Panc1 (cell line): ENCODE results near the gene ADGB. TPM values are rescaled to one million over a fixed set of nuclear protein-coding genes. Genes with fewer than 3 reads are reported as not detected.

Experiments used
- ATAC-seq: fragments of 200-7000 bp; cut with Tn5 transposase; 2 replicates; pipeline ENCODE4 v1.9.1; 2020; ENCODE audit warnings: mild to moderate bottlenecking, moderate library complexity
- BruUV-seq: library from RNA; stranded (reverse); fragments of 400-500 nt; replicated peaks from 2 replicates; lab custom pipeline; 2021; lab: Mats Ljungman, UMichigan
- CTCF ChIA-PET: fragments of 300-600 bp; sonication (Branson Sonifier 250); formaldehyde crosslinking; loops from one replicate; lab custom pipeline; 2022; ENCODE audit warnings: antibody characterized with exemption; lab: Charles Lee
- POLR2A ChIA-PET: fragments of 300-600 bp; sonication (Branson Sonifier 250); formaldehyde crosslinking; loops from one replicate; lab custom pipeline; 2022; ENCODE audit warnings: antibody characterized with exemption; lab: Charles Lee
- DNase-seq: peaks from one replicate; pipeline ENCODE4 v3.0.0-alpha.2; 2010; ENCODE audit warnings: low read depth, low spot score
- H3K27ac ChIP-seq: 2 replicates; pipeline ENCODE4 v1.5.1; 2011; ENCODE audit warnings: mild to moderate bottlenecking, low read length, inconsistent platforms
- H3K27me3 ChIP-seq: fragments of 200-500 bp; sonication (Bioruptor generic); 2 replicates; pipeline ENCODE4 v1.6.0; 2014; ENCODE audit warnings: low read length, inconsistent platforms; ENCODE audit not compliant: control insufficient read depth, insufficient read depth
- H3K36me3 ChIP-seq: fragments of 200-500 bp; sonication (Bioruptor generic); 2 replicates; pipeline ENCODE4 v1.5.1; 2014; ENCODE audit warnings: inconsistent platforms, mild to moderate bottlenecking, low read length, moderate library complexity; ENCODE audit not compliant: control insufficient read depth, insufficient read depth
- H3K4me1 ChIP-seq: 2 replicates; pipeline ENCODE4 v1.5.1; 2011; ENCODE audit warnings: inconsistent platforms, mild to moderate bottlenecking, low read length, moderate library complexity; ENCODE audit not compliant: control insufficient read depth, insufficient read depth
- H3K4me3 ChIP-seq, 2 experiments: 2 replicates each; pipeline ENCODE4 v1.5.1; 2011 to 2012; ENCODE audit warnings: low read depth in 2 of 2, low read length in 2 of 2, mild to moderate bottlenecking in 2 of 2, inconsistent platforms in 1 of 2, moderate library complexity in 1 of 2
- H3K9me3 ChIP-seq: fragments of 200-500 bp; sonication (Bioruptor generic); 2 replicates; pipeline ENCODE4 v1.5.1; 2014; ENCODE audit warnings: low read depth, mild to moderate bottlenecking, inconsistent platforms, low read length, moderate library complexity; ENCODE audit not compliant: control insufficient read depth, insufficient read depth
- POLR2AphosphoS5 ChIP-seq: IDR thresholded peaks from 2 replicates; pipeline ENCODE4 v1.6.1; 2012; ENCODE audit warnings: mild to moderate bottlenecking, low read depth, low read length, moderate library complexity
- SIN3A ChIP-seq: IDR thresholded peaks from 2 replicates; pipeline ENCODE4 v1.6.1; 2012; ENCODE audit warnings: low read depth, mild to moderate bottlenecking, low read length, moderate library complexity, borderline replicate concordance; ENCODE audit not compliant: insufficient read depth
- TCF7L2 ChIP-seq: IDR thresholded peaks from 2 replicates; pipeline ENCODE4 v1.6.1; 2011; ENCODE audit warnings: mild to moderate bottlenecking, low read depth, low read length, inconsistent platforms
- in situ Hi-C: cut with HindIII; loops from 2 replicates; pipeline ENCODE4 v1.10.0; 2016; ENCODE audit warnings: low sequenced_read_pairs, low pct_unique_long_range_greater_than_20kb
- intact Hi-C: fragments of 100-400 bp; cut with micrococcal nuclease; formaldehyde crosslinking; loops from one replicate; pipeline ENCODE4 v1.10.0; 2022; ENCODE audit not compliant: unreplicated experiment
- total RNA-seq: library from RNA; stranded (reverse); gene quantifications from one replicate; pipeline ENCODE4 v1.2.1, GENCODE V29; 2021; ENCODE audit not compliant: unreplicated experiment
- TF ChIP-seq, protein P1 (sequence below), 2 experiments: IDR thresholded peaks; 2 replicates each; pipeline ENCODE4 v1.6.1; 2011 to 2012; ENCODE audit warnings: low read depth in 2 of 2, control low read depth in 1 of 2, low read length in 1 of 2, mild to moderate bottlenecking in 1 of 2, moderate library complexity in 1 of 2; ENCODE audit not compliant: insufficient read depth in 1 of 2
- TF ChIP-seq, protein P2 (sequence below): fragments of 450-650 bp; IDR thresholded peaks from 2 replicates; pipeline ENCODE4 v1.5.1; 2017; ENCODE audit warnings: mild to moderate bottlenecking

The ADGB gene
- total RNA-seq, 1 experiment from 2014 or later, result not detected

DNA sequence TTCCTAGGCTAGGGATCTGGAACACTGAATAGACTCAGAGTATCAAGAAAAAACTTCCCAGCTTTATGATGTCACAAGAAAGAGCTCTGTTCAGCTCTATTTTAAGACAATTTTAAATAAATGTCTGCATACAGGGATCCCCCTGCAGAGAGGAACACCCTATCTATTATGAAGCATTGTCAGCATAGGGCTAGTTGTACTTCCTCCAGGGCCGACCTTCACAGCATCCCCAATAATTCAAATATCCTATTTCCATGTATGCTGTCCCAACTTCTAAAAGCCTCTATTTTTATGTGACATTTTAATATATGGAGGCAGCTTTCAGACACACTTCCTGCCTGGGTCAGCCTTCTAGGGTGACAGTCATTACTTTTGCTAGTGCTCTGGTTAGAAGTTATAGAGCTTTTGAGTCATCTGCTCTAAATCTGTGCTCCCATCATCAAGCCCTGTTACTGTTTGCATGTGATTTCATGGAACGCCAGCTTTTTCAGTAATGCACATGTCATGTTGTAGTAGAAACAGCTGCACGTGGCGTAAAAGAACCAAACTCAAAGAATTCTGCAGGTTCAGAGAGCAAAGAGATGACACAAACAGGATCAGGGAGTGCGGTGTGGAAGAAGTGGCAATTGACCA lies 189.2 kb downstream of the ADGB start:
- no TSS peak for BruUV-seq
- ChIA-PET POLR2A (no interaction called here), CTCF (no interaction called here)

DNA sequence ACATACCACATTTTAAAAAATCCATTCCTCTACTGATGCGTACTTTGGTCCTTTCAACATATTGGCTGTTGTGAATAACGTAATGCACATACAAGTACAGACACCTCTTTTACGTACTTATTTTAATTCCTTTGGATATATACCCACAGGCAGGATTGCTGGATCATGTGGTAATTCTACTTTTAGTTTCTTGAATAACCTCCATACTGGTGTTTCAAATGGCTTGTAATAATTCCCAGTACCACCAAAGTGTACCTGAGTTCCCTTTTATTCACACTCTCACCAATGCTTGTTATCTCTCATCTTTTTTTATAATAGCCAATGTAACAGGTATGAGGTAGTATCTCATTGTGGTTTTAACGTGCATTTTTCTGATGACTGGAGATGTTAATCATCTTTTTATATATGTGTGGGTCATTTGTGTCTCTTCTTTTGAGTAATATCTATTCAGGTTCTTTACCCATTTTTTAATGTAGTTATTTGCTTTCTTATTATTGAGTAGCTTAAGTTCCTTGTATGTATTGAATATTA lies 191.9 kb downstream of the ADGB start:
- ChIA-PET POLR2A (no interaction called here), CTCF (no interaction called here)
- ATAC-seq, result no peak
- Histone ChIP-seq H3K9me3 (no peaks in the 10 kb centered on the region), H3K4me3 (no peak overlapping the region), H3K36me3 (no peaks in the 10 kb centered on the region), H3K27me3 (no peaks in the 10 kb centered on the region), H3K27ac (no peak overlapping the region), H3K4me1 (no peaks in the 10 kb centered on the region)
- in situ Hi-C loops, result no loop called here
- intact Hi-C loops, result no loop called here
- BruUV-seq, result no TSS peak
- no peak for DNase-seq
- TF ChIP-seq TCF7L2 (no peak), POLR2AphosphoS5 (no peak), SIN3A (no peak)
- TF ChIP-seq, protein P1, sequence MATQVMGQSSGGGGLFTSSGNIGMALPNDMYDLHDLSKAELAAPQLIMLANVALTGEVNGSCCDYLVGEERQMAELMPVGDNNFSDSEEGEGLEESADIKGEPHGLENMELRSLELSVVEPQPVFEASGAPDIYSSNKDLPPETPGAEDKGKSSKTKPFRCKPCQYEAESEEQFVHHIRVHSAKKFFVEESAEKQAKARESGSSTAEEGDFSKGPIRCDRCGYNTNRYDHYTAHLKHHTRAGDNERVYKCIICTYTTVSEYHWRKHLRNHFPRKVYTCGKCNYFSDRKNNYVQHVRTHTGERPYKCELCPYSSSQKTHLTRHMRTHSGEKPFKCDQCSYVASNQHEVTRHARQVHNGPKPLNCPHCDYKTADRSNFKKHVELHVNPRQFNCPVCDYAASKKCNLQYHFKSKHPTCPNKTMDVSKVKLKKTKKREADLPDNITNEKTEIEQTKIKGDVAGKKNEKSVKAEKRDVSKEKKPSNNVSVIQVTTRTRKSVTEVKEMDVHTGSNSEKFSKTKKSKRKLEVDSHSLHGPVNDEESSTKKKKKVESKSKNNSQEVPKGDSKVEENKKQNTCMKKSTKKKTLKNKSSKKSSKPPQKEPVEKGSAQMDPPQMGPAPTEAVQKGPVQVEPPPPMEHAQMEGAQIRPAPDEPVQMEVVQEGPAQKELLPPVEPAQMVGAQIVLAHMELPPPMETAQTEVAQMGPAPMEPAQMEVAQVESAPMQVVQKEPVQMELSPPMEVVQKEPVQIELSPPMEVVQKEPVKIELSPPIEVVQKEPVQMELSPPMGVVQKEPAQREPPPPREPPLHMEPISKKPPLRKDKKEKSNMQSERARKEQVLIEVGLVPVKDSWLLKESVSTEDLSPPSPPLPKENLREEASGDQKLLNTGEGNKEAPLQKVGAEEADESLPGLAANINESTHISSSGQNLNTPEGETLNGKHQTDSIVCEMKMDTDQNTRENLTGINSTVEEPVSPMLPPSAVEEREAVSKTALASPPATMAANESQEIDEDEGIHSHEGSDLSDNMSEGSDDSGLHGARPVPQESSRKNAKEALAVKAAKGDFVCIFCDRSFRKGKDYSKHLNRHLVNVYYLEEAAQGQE (IDR thresholded peaks at IDR 0.05; ENCODE audit: insufficient read depth in 1 of 2, low read depth in 2 of 2, low read length in 1 of 2), result no peak
- TF ChIP-seq, protein P2, sequence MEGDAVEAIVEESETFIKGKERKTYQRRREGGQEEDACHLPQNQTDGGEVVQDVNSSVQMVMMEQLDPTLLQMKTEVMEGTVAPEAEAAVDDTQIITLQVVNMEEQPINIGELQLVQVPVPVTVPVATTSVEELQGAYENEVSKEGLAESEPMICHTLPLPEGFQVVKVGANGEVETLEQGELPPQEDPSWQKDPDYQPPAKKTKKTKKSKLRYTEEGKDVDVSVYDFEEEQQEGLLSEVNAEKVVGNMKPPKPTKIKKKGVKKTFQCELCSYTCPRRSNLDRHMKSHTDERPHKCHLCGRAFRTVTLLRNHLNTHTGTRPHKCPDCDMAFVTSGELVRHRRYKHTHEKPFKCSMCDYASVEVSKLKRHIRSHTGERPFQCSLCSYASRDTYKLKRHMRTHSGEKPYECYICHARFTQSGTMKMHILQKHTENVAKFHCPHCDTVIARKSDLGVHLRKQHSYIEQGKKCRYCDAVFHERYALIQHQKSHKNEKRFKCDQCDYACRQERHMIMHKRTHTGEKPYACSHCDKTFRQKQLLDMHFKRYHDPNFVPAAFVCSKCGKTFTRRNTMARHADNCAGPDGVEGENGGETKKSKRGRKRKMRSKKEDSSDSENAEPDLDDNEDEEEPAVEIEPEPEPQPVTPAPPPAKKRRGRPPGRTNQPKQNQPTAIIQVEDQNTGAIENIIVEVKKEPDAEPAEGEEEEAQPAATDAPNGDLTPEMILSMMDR, result no peak

More for the DNA sequence above, 189.2 kb downstream of the ADGB start:
- Histone ChIP-seq H3K27ac (no peak overlapping the region), H3K27me3 (no peaks in the 10 kb centered on the region), H3K36me3 (no peaks in the 10 kb centered on the region), H3K4me3 (no peak overlapping the region), H3K9me3 (no peaks in the 10 kb centered on the region), H3K4me1 (no peaks in the 10 kb centered on the region)
- ATAC-seq (no peak), DNase-seq (no peak)
- TF ChIP-seq, protein P2, result no peak
- TF ChIP-seq SIN3A (no peak), TCF7L2 (no peak), POLR2AphosphoS5 (no peak)
- TF ChIP-seq, protein P1 (IDR thresholded peaks at IDR 0.05; ENCODE audit: insufficient read depth in 1 of 2, low read depth in 2 of 2, low read length in 1 of 2), result no peak
- in situ Hi-C loops, result no loop called here
- intact Hi-C loops, result no loop called here
